ENCODE results near the gene SENP1.

GRCh38 chr12:48053122-48053521, 52.8 kb downstream of the SENP1 start:
- no peak for TF ChIP-seq CTCF (IDR thresholded peaks at IDR 0.05; ENCODE audit: insufficient read depth, low read length, poor library complexity, severe bottlenecking)
- TF ChIP-seq EZH2phosphoT487 (conservative IDR thresholded peaks at IDR 0.05; ENCODE audit: low read length), result no peak

Measured in SU-DHL-6 (cell line).